GM12891 (cell line): ENCODE data around the gene ZRSR2.

Source experiments
- DNase-seq: peaks from one replicate; pipeline ENCODE4 v3.0.0; 2011; ENCODE audit warnings: low spot score; ENCODE audit not compliant: insufficient read length
- FAIRE-seq: peaks from 2 replicates; lab custom pipeline; 2011; peaks lifted over from hg19 to GRCh38; lab: Jason Lieb, UNC
- PAX5 ChIP-seq: IDR thresholded peaks from 2 replicates; pipeline ENCODE4 v1.6.1; 2011; ENCODE audit warnings: low read length, moderate library complexity, mild to moderate bottlenecking; ENCODE audit not compliant: insufficient read depth, severe bottlenecking
- POLR2A ChIP-seq: IDR thresholded peaks from 2 replicates; pipeline ENCODE4 v1.6.1; 2011; ENCODE audit warnings: low read depth, low read length, control low read depth
- POLR2AphosphoS5 ChIP-seq: IDR thresholded peaks from 2 replicates; pipeline ENCODE4 v1.6.1; 2011; ENCODE audit warnings: low read depth, low read length, control low read depth
- POU2F2 ChIP-seq: IDR thresholded peaks from 2 replicates; pipeline ENCODE4 v1.6.1; 2011; ENCODE audit warnings: low read depth, mild to moderate bottlenecking, control low read depth, low read length, moderate library complexity
- SPI1 ChIP-seq: IDR thresholded peaks from 2 replicates; pipeline ENCODE4 v1.6.1; 2011; ENCODE audit warnings: low read depth, low read length, control low read depth
- TAF1 ChIP-seq: IDR thresholded peaks from 2 replicates; pipeline ENCODE4 v1.6.1; 2011; ENCODE audit warnings: low read depth, low read length, control low read depth

The ZRSR2 gene

DNA sequence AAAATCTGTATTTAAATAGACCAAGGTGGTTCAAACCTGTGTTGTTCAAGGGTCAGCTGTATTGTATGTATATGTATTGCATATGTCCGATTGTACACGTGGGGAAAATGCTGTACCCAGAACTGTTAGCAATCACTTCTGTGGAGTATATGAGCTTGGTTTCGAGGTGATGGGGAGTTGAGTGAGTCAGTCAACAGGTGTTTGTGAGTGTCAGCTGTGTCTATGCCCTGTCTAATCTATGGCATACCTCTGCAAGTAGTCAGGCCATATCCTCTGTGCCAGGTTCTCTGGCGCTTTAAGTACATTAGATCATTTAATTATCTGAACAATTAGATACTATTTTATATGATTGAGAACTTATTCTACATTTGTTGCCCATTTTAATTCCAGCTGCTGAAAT lies 7.4 kb downstream of the ZRSR2 start:
- no peak for DNase-seq
- no peak for FAIRE-seq
- TF ChIP-seq POLR2A (no peak), TAF1 (no peak), POLR2AphosphoS5 (no peak), SPI1 (no peak), POU2F2 (no peak), PAX5 (no peak)

GRCh38 chrX:15804563-15804962 lies 14.3 kb downstream of the ZRSR2 start:
- DNase-seq: no peak
- TF ChIP-seq POLR2AphosphoS5 (no peak), TAF1 (no peak), POLR2A (no peak), PAX5 (no peak), POU2F2 (no peak), SPI1 (no peak)
- no peak for FAIRE-seq

- TF ChIP-seq POLR2A: no peak
- TF ChIP-seq PAX5: no peak
- TF ChIP-seq SPI1: no peak
- no peak for TF ChIP-seq POU2F2
- no peak for TF ChIP-seq TAF1
- TF ChIP-seq POLR2AphosphoS5: no peak
- DNase-seq (no peak), FAIRE-seq (no peak)
Measured at GRCh38 chrX:15808254-15808653, 18.0 kb downstream of the ZRSR2 start.

- no peak for TF ChIP-seq POLR2AphosphoS5
- FAIRE-seq: no peak
- DNase-seq: no peak
Measured at GRCh38 chrX:15812192-15812938, 22.1 kb downstream of the ZRSR2 start.

GRCh38 chrX:15813416-15813815 lies 23.1 kb downstream of the ZRSR2 start:
- FAIRE-seq (no peak), DNase-seq (no peak)
- TF ChIP-seq SPI1: no peak
- no peak for TF ChIP-seq POLR2A

- no peak for FAIRE-seq
- no peak for TF ChIP-seq POU2F2
- no peak for TF ChIP-seq PAX5
- no peak for TF ChIP-seq TAF1
- no peak for TF ChIP-seq POLR2AphosphoS5
- no peak for TF ChIP-seq SPI1
- DNase-seq: no peak
Measured at GRCh38 chrX:15814771-15815365, 24.6 kb downstream of the ZRSR2 start.

GRCh38 chrX:15815779-15816437 lies 25.6 kb downstream of the ZRSR2 start:
- FAIRE-seq (peak; percentile 88), DNase-seq (peak; percentile 5)
- no peak for TF ChIP-seq SPI1
- TF ChIP-seq TAF1: no peak

DNA sequence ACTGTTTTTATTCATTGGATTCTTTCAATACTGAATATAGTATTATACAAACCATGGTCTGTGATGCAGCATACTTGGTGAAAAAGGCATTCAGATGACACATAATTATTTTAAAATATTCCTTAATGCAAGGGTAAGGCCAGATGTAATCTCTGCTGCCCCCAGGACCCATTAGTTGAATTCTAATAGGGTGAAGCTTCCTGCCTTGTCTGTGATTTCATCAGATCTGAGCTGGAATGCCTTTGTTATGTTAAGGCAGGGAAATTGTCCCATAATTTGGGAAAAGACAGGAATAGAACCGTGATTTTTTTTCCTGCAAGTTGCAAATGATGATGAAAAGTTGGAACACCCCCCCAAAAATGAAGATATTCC lies 26.1 kb downstream of the ZRSR2 start:
- TF ChIP-seq POLR2A (no peak), SPI1 (no peak), TAF1 (no peak), PAX5 (no peak), POLR2AphosphoS5 (no peak), POU2F2 (no peak)
- FAIRE-seq (no peak), DNase-seq (no peak)

- FAIRE-seq (peak; percentile 66), DNase-seq (no peak)
Measured at GRCh38 chrX:15816886-15817285, 26.6 kb downstream of the ZRSR2 start.

More at GRCh38 chrX:15816886-15817285, 26.6 kb downstream of the ZRSR2 start:
- TF ChIP-seq TAF1 (no peak), POLR2A (no peak), PAX5 (no peak), POLR2AphosphoS5 (no peak), SPI1 (no peak), POU2F2 (no peak)
